Panc1 (cell line): Measurements from ENCODE around the gene TMEFF1. TPM values are rescaled to one million over a fixed set of nuclear protein-coding genes. Genes with fewer than 3 reads are reported as not detected.

ENCODE experiments used
- ATAC-seq: fragments of 200-7000 bp; cut with Tn5 transposase; 2 replicates; pipeline ENCODE4 v1.9.1; 2020; ENCODE audit warnings: mild to moderate bottlenecking, moderate library complexity
- BruUV-seq: library from RNA; stranded (reverse); fragments of 400-500 nt; replicated peaks from 2 replicates; lab custom pipeline; 2021; lab: Mats Ljungman, UMichigan
- CTCF ChIA-PET: fragments of 300-600 bp; sonication (Branson Sonifier 250); formaldehyde crosslinking; loops from one replicate; lab custom pipeline; 2022; ENCODE audit warnings: antibody characterized with exemption; lab: Charles Lee
- POLR2A ChIA-PET: fragments of 300-600 bp; sonication (Branson Sonifier 250); formaldehyde crosslinking; loops from one replicate; lab custom pipeline; 2022; ENCODE audit warnings: antibody characterized with exemption; lab: Charles Lee
- DNase-seq: peaks from one replicate; pipeline ENCODE4 v3.0.0-alpha.2; 2010; ENCODE audit warnings: low read depth, low spot score
- H3K27ac ChIP-seq: 2 replicates; pipeline ENCODE4 v1.5.1; 2011; ENCODE audit warnings: mild to moderate bottlenecking, low read length, inconsistent platforms
- H3K27me3 ChIP-seq: fragments of 200-500 bp; sonication (Bioruptor generic); 2 replicates; pipeline ENCODE4 v1.6.0; 2014; ENCODE audit warnings: low read length, inconsistent platforms; ENCODE audit not compliant: control insufficient read depth, insufficient read depth
- H3K36me3 ChIP-seq: fragments of 200-500 bp; sonication (Bioruptor generic); 2 replicates; pipeline ENCODE4 v1.5.1; 2014; ENCODE audit warnings: inconsistent platforms, mild to moderate bottlenecking, low read length, moderate library complexity; ENCODE audit not compliant: control insufficient read depth, insufficient read depth
- H3K4me1 ChIP-seq: 2 replicates; pipeline ENCODE4 v1.5.1; 2011; ENCODE audit warnings: inconsistent platforms, mild to moderate bottlenecking, low read length, moderate library complexity; ENCODE audit not compliant: control insufficient read depth, insufficient read depth
- H3K4me3 ChIP-seq, 2 experiments: 2 replicates each; pipeline ENCODE4 v1.5.1; 2011 to 2012; ENCODE audit warnings: low read depth in 2 of 2, low read length in 2 of 2, mild to moderate bottlenecking in 2 of 2, inconsistent platforms in 1 of 2, moderate library complexity in 1 of 2
- H3K9me3 ChIP-seq: fragments of 200-500 bp; sonication (Bioruptor generic); 2 replicates; pipeline ENCODE4 v1.5.1; 2014; ENCODE audit warnings: low read depth, mild to moderate bottlenecking, inconsistent platforms, low read length, moderate library complexity; ENCODE audit not compliant: control insufficient read depth, insufficient read depth
- POLR2AphosphoS5 ChIP-seq: IDR thresholded peaks from 2 replicates; pipeline ENCODE4 v1.6.1; 2012; ENCODE audit warnings: mild to moderate bottlenecking, low read depth, low read length, moderate library complexity
- SIN3A ChIP-seq: IDR thresholded peaks from 2 replicates; pipeline ENCODE4 v1.6.1; 2012; ENCODE audit warnings: low read depth, mild to moderate bottlenecking, low read length, moderate library complexity, borderline replicate concordance; ENCODE audit not compliant: insufficient read depth
- TCF7L2 ChIP-seq: IDR thresholded peaks from 2 replicates; pipeline ENCODE4 v1.6.1; 2011; ENCODE audit warnings: mild to moderate bottlenecking, low read depth, low read length, inconsistent platforms
- in situ Hi-C: cut with HindIII; loops from 2 replicates; pipeline ENCODE4 v1.10.0; 2016; ENCODE audit warnings: low sequenced_read_pairs, low pct_unique_long_range_greater_than_20kb
- intact Hi-C: fragments of 100-400 bp; cut with micrococcal nuclease; formaldehyde crosslinking; loops from one replicate; pipeline ENCODE4 v1.10.0; 2022; ENCODE audit not compliant: unreplicated experiment
- total RNA-seq: library from RNA; stranded (reverse); gene quantifications from one replicate; pipeline ENCODE4 v1.2.1, GENCODE V29; 2021; ENCODE audit not compliant: unreplicated experiment
- TF ChIP-seq, protein P1 (sequence below), 2 experiments: IDR thresholded peaks; 2 replicates each; pipeline ENCODE4 v1.6.1; 2011 to 2012; ENCODE audit warnings: low read depth in 2 of 2, control low read depth in 1 of 2, low read length in 1 of 2, mild to moderate bottlenecking in 1 of 2, moderate library complexity in 1 of 2; ENCODE audit not compliant: insufficient read depth in 1 of 2
- TF ChIP-seq, protein P2 (sequence below): fragments of 450-650 bp; IDR thresholded peaks from 2 replicates; pipeline ENCODE4 v1.5.1; 2017; ENCODE audit warnings: mild to moderate bottlenecking

Gene TMEFF1
- total RNA-seq, 1 experiment from 2014 or later, result 2.2 TPM

- no peak for DNase-seq
- CTCF ChIA-PET, result no interaction called here
- H3K36me3 ChIP-seq, result no peaks in the 10 kb centered on the region
- H3K27ac ChIP-seq, result no peak overlapping the region
- H3K9me3 ChIP-seq, result no peaks in the 10 kb centered on the region
- no peak overlapping the region for H3K4me3 ChIP-seq
- POLR2A ChIA-PET, result no interaction called here
- BruUV-seq, result no TSS peak
- H3K4me1 ChIP-seq, result no peaks in the 10 kb centered on the region
- in situ Hi-C loops, result no loop called here
- intact Hi-C loops, result no loop called here
- no peaks in the 10 kb centered on the region for H3K27me3 ChIP-seq
- no peak for TF ChIP-seq SIN3A
- no peak for TF ChIP-seq POLR2AphosphoS5
- TF ChIP-seq TCF7L2, result no peak
- TF ChIP-seq, protein P1, sequence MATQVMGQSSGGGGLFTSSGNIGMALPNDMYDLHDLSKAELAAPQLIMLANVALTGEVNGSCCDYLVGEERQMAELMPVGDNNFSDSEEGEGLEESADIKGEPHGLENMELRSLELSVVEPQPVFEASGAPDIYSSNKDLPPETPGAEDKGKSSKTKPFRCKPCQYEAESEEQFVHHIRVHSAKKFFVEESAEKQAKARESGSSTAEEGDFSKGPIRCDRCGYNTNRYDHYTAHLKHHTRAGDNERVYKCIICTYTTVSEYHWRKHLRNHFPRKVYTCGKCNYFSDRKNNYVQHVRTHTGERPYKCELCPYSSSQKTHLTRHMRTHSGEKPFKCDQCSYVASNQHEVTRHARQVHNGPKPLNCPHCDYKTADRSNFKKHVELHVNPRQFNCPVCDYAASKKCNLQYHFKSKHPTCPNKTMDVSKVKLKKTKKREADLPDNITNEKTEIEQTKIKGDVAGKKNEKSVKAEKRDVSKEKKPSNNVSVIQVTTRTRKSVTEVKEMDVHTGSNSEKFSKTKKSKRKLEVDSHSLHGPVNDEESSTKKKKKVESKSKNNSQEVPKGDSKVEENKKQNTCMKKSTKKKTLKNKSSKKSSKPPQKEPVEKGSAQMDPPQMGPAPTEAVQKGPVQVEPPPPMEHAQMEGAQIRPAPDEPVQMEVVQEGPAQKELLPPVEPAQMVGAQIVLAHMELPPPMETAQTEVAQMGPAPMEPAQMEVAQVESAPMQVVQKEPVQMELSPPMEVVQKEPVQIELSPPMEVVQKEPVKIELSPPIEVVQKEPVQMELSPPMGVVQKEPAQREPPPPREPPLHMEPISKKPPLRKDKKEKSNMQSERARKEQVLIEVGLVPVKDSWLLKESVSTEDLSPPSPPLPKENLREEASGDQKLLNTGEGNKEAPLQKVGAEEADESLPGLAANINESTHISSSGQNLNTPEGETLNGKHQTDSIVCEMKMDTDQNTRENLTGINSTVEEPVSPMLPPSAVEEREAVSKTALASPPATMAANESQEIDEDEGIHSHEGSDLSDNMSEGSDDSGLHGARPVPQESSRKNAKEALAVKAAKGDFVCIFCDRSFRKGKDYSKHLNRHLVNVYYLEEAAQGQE (IDR thresholded peaks at IDR 0.05; ENCODE audit: insufficient read depth in 1 of 2, low read depth in 2 of 2, low read length in 1 of 2), result no peak
- TF ChIP-seq, protein P2, sequence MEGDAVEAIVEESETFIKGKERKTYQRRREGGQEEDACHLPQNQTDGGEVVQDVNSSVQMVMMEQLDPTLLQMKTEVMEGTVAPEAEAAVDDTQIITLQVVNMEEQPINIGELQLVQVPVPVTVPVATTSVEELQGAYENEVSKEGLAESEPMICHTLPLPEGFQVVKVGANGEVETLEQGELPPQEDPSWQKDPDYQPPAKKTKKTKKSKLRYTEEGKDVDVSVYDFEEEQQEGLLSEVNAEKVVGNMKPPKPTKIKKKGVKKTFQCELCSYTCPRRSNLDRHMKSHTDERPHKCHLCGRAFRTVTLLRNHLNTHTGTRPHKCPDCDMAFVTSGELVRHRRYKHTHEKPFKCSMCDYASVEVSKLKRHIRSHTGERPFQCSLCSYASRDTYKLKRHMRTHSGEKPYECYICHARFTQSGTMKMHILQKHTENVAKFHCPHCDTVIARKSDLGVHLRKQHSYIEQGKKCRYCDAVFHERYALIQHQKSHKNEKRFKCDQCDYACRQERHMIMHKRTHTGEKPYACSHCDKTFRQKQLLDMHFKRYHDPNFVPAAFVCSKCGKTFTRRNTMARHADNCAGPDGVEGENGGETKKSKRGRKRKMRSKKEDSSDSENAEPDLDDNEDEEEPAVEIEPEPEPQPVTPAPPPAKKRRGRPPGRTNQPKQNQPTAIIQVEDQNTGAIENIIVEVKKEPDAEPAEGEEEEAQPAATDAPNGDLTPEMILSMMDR, result no peak; the same call in 1 of the 2 replicates
- ATAC-seq, result no peak
Measured at GRCh38 chr9:100486479-100487176, 13.7 kb downstream of the TMEFF1 start.

- Histone ChIP-seq H3K36me3 (no peaks in the 10 kb centered on the region), H3K4me1 (no peaks in the 10 kb centered on the region), H3K4me3 (no peak overlapping the region), H3K27ac (no peak overlapping the region), H3K9me3 (no peaks in the 10 kb centered on the region), H3K27me3 (no peaks in the 10 kb centered on the region)
- intact Hi-C loops (no loop called here), in situ Hi-C loops (no loop called here)
- no TSS peak for BruUV-seq
- ATAC-seq (no peak), DNase-seq (no peak)
- TF ChIP-seq SIN3A (no peak), TCF7L2 (no peak), POLR2AphosphoS5 (no peak)
- TF ChIP-seq, protein P2, result no peak
- TF ChIP-seq, protein P1 (IDR thresholded peaks at IDR 0.05; ENCODE audit: insufficient read depth in 1 of 2, low read depth in 2 of 2, low read length in 1 of 2), result no peak
- ChIA-PET POLR2A (no interaction called here), CTCF (no interaction called here)
Measured at GRCh38 chr9:100488177-100488576, 15.2 kb downstream of the TMEFF1 start.
